HepG2 (cell line): ENCODE data around the gene IFT22. TPM values are rescaled to one million over a fixed set of nuclear protein-coding genes. Genes with fewer than 3 reads are reported as not detected.

Experiments used
- ARNT ChIP-seq: fragments of 450-650 bp; IDR thresholded peaks from 2 replicates; pipeline ENCODE4 v1.6.1; 2017
- DR1 ChIP-seq: sonication (generic); formaldehyde crosslinking; IDR thresholded peaks from 2 replicates; pipeline ENCODE4 v1.8.0; 2021; ENCODE audit warnings: mild to moderate bottlenecking, missing genetic modification reagents, inconsistent platforms
- HHEX ChIP-seq: IDR thresholded peaks from 2 replicates; pipeline ENCODE4 v1.6.1; 2016; ENCODE audit warnings: control low read depth
- HOXA9 ChIP-seq: sonication (generic); formaldehyde crosslinking; IDR thresholded peaks from 2 replicates; pipeline ENCODE4 v1.8.1; 2022; ENCODE audit warnings: missing genetic modification reagents, mild to moderate bottlenecking, moderate library complexity, borderline replicate concordance
- KDM6A ChIP-seq: IDR thresholded peaks from 2 replicates; pipeline ENCODE4 v1.6.1; 2016; ENCODE audit warnings: low read depth
- MAFF ChIP-seq: IDR thresholded peaks from 2 replicates; pipeline ENCODE4 v1.6.1; 2011; ENCODE audit warnings: low read depth, low read length, improper control_type of control experiment
- NFYC ChIP-seq: IDR thresholded peaks from 2 replicates; pipeline ENCODE4 v1.6.1; 2016; ENCODE audit warnings: missing genetic modification reagents, missing compliant biosample characterization
- RXRB ChIP-seq: IDR thresholded peaks from 2 replicates; pipeline ENCODE4 v1.6.1; 2016; ENCODE audit warnings: borderline replicate concordance, missing genetic modification reagents, missing compliant biosample characterization
- SNAPC2 ChIP-seq: sonication (generic); formaldehyde crosslinking; IDR thresholded peaks from 2 replicates; pipeline ENCODE4 v1.8.1; 2022; ENCODE audit warnings: mild to moderate bottlenecking, missing genetic modification reagents
- SRF ChIP-seq: IDR thresholded peaks from 2 replicates; pipeline ENCODE4 v1.6.1; 2011; ENCODE audit warnings: mild to moderate bottlenecking, low read depth, low read length, moderate library complexity
- TP53 ChIP-seq: sonication (generic); formaldehyde crosslinking; conservative IDR thresholded peaks from 2 replicates; pipeline ENCODE4 v1.4.0; 2020; ENCODE audit warnings: missing genetic modification reagents
- ZBTB7B ChIP-seq: sonication (generic); formaldehyde crosslinking; IDR thresholded peaks from 2 replicates; pipeline ENCODE4 v1.4.0; 2020; ENCODE audit warnings: missing genetic modification reagents
- ZKSCAN1 ChIP-seq: fragments of 150-350 bp; IDR thresholded peaks from 2 replicates; pipeline ENCODE4 v1.6.1; 2014; ENCODE audit warnings: low read length
- ZNF121 ChIP-seq: sonication (generic); formaldehyde crosslinking; IDR thresholded peaks from 2 replicates; pipeline ENCODE4 v1.5.0; 2020; ENCODE audit warnings: mild to moderate bottlenecking, missing genetic modification reagents
- ZNF17 ChIP-seq: sonication (generic); formaldehyde crosslinking; IDR thresholded peaks from 2 replicates; pipeline ENCODE4 v1.5.0; 2020; ENCODE audit warnings: mild to moderate bottlenecking, missing genetic modification reagents
- ZNF296 ChIP-seq: sonication (generic); formaldehyde crosslinking; conservative IDR thresholded peaks from 2 replicates; pipeline ENCODE4 v1.5.0; 2020; ENCODE audit warnings: mild to moderate bottlenecking, missing genetic modification reagents
- ZNF383 ChIP-seq: sonication (generic); formaldehyde crosslinking; IDR thresholded peaks from 2 replicates; pipeline ENCODE4 v1.4.0; 2020; ENCODE audit warnings: missing genetic modification reagents, mild to moderate bottlenecking, borderline replicate concordance
- ZNF441 ChIP-seq: sonication (generic); formaldehyde crosslinking; IDR thresholded peaks from 2 replicates; pipeline ENCODE4 v1.7.0; 2021; ENCODE audit warnings: missing genetic modification reagents, borderline replicate concordance
- ZNF446 ChIP-seq: sonication (generic); formaldehyde crosslinking; IDR thresholded peaks from 2 replicates; pipeline ENCODE4 v1.5.0; 2020; ENCODE audit warnings: mild to moderate bottlenecking, missing genetic modification reagents
- ZNF530 ChIP-seq: sonication (generic); formaldehyde crosslinking; IDR thresholded peaks from 2 replicates; pipeline ENCODE4 v1.5.0; 2020; ENCODE audit warnings: low read depth, mild to moderate bottlenecking, missing genetic modification reagents
- ZNF569 ChIP-seq: sonication (generic); formaldehyde crosslinking; IDR thresholded peaks from 2 replicates; pipeline ENCODE4 v1.5.0; 2020; ENCODE audit warnings: mild to moderate bottlenecking, missing genetic modification reagents, moderate library complexity, borderline replicate concordance
- ZNF577 ChIP-seq: sonication (generic); formaldehyde crosslinking; IDR thresholded peaks from 2 replicates; pipeline ENCODE4 v1.4.0; 2020; ENCODE audit warnings: mild to moderate bottlenecking, low read depth, missing genetic modification reagents, borderline replicate concordance
- ZNF780A ChIP-seq: sonication (generic); formaldehyde crosslinking; IDR thresholded peaks from 2 replicates; pipeline ENCODE4 v1.8.0; 2022; ENCODE audit warnings: mild to moderate bottlenecking, missing genetic modification reagents, moderate library complexity
- ZNF841 ChIP-seq: sonication (generic); formaldehyde crosslinking; IDR thresholded peaks from 2 replicates; pipeline ENCODE4 v1.8.1; 2023; ENCODE audit warnings: missing genetic modification reagents, borderline replicate concordance
- polyA plus RNA-seq, 8 experiments: library from polyadenylated mRNA; depleted of rRNA in 3 of 8; stranded (reverse) in 7 of 8; unstranded in 1 of 8; fragments of >200 nt; fragmentation: Illumina TruSeq in 4 of 8; extraction: Trizol in 4 of 8; gene quantifications; 2 replicates each; pipeline versions ENCODE4 v1.2.1 to v1.2.3, GENCODE V29; 2011 to 2016; ENCODE audit warnings: low read depth in 4 of 8, missing spikeins in 1 of 8, mixed read lengths in 1 of 8; ENCODE audit not compliant: insufficient read depth in 1 of 8
- total RNA-seq, 5 experiments: library from RNA; depleted of rRNA; stranded (reverse); fragments of >200 nt; fragmentation: Illumina TruSeq; extraction: Trizol; gene quantifications; 2 replicates each; pipeline ENCODE4 v1.2.3, GENCODE V29; 2016; ENCODE audit warnings: low read depth in 1 of 5
- TF ChIP-seq, protein P1 (sequence below): sonication (generic); formaldehyde crosslinking; IDR thresholded peaks from 2 replicates; pipeline ENCODE4 v1.5.0; 2020; ENCODE audit warnings: mild to moderate bottlenecking, missing genetic modification reagents
- TF ChIP-seq, protein P2 (sequence below): sonication (generic); formaldehyde crosslinking; IDR thresholded peaks from 2 replicates; pipeline ENCODE4 v1.5.0; 2020; ENCODE audit warnings: mild to moderate bottlenecking, missing genetic modification reagents, borderline replicate concordance

Gene IFT22
- total and polyA plus RNA-seq, 2 of the 13 experiments (the other 11 are each of a cell fraction or from before 2014, with no cell fraction given) = 8.9 to 14.5 TPM

DNA sequence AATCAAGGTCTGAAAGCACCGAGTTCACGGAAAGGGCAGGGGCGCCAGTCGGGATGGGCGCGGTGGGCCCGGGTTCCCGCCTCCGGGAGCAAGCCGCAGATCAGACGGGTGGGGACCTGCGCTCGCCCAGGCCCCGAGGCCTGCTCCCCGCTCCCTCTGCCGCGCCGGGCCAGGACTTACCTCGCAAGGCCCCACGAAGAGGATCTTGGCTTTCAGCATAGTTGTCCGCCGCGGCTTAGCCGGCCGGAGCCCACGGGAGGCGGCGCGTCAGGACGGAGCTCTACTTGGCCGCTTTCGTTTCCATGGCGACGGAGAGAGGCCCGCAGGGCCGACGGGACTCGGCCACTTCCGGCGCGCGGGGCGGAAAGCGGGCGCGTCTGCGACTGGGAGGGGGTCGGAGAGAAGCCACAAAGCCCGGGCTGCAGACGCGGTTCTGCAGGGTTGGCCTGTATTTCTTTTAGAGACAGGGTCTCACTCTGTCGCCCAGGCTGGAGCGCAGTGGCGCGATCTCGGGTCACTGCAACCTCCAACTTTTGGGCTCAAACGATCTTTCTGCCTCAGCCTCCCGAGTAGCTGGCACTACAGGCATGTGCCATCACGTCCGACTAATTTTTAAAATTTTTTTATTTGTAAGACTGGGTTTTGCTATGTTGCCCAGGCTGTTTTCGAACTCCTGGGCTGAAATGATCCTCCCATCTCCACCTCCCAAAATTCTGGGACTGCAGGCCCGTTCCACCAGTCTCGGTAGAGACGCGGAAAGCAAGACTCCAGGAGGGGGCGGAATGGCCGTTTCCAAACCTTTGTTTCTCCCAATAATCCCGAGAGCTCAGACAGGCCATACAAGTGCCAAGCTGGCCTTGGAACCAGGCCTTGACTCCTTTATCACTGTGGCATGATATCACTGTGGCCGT, at the start of gene IFT22 (continued):
- TF ChIP-seq, protein P1, sequence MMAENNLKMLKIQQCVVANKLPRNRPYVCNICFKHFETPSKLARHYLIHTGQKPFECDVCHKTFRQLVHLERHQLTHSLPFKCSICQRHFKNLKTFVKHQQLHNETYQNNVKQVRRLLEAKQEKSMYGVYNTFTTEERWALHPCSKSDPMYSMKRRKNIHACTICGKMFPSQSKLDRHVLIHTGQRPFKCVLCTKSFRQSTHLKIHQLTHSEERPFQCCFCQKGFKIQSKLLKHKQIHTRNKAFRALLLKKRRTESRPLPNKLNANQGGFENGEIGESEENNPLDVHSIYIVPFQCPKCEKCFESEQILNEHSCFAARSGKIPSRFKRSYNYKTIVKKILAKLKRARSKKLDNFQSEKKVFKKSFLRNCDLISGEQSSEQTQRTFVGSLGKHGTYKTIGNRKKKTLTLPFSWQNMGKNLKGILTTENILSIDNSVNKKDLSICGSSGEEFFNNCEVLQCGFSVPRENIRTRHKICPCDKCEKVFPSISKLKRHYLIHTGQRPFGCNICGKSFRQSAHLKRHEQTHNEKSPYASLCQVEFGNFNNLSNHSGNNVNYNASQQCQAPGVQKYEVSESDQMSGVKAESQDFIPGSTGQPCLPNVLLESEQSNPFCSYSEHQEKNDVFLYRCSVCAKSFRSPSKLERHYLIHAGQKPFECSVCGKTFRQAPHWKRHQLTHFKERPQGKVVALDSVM (CRISPR knock-in tag) = no peak; the same call in 1 of the 2 replicates
- no peak for TF ChIP-seq ARNT
- TF ChIP-seq ZNF441 (CRISPR knock-in tag) = peak; percentile 35; the same call in 1 of the 2 replicates
- no peak for TF ChIP-seq ZNF121
- TF ChIP-seq KDM6A = no peak
- TF ChIP-seq NFYC (CRISPR knock-in tag) = no peak
- no peak for TF ChIP-seq ZNF446 (CRISPR knock-in tag)
- TF ChIP-seq ZNF577 (CRISPR knock-in tag) = no peak
- no peak; the same call in 1 of the 2 replicates for TF ChIP-seq ZNF296
- TF ChIP-seq TP53 (CRISPR knock-in tag) = no peak
- TF ChIP-seq ZNF569 (CRISPR knock-in tag) = no peak
- no peak for TF ChIP-seq ZNF780A (CRISPR knock-in tag)
- no peak for TF ChIP-seq SNAPC2 (CRISPR knock-in tag)
- no peak for TF ChIP-seq HHEX (CRISPR knock-in tag)
- no peak for TF ChIP-seq SRF
- TF ChIP-seq ZNF530 = no peak
- TF ChIP-seq ZNF841 = no peak
- TF ChIP-seq ZNF383 (CRISPR knock-in tag) = no peak
- no peak for TF ChIP-seq MAFF
- 0 out of 2 replicates have a peak, but pooled peaks have one; percentile 37 for TF ChIP-seq DR1 (CRISPR knock-in tag)
- no peak for TF ChIP-seq HOXA9 (CRISPR knock-in tag)
- TF ChIP-seq RXRB (CRISPR knock-in tag) = no peak
- no peak for TF ChIP-seq ZNF17 (CRISPR knock-in tag)
- TF ChIP-seq ZKSCAN1 = no peak
- no peak for TF ChIP-seq ZBTB7B
- TF ChIP-seq, protein P2, sequence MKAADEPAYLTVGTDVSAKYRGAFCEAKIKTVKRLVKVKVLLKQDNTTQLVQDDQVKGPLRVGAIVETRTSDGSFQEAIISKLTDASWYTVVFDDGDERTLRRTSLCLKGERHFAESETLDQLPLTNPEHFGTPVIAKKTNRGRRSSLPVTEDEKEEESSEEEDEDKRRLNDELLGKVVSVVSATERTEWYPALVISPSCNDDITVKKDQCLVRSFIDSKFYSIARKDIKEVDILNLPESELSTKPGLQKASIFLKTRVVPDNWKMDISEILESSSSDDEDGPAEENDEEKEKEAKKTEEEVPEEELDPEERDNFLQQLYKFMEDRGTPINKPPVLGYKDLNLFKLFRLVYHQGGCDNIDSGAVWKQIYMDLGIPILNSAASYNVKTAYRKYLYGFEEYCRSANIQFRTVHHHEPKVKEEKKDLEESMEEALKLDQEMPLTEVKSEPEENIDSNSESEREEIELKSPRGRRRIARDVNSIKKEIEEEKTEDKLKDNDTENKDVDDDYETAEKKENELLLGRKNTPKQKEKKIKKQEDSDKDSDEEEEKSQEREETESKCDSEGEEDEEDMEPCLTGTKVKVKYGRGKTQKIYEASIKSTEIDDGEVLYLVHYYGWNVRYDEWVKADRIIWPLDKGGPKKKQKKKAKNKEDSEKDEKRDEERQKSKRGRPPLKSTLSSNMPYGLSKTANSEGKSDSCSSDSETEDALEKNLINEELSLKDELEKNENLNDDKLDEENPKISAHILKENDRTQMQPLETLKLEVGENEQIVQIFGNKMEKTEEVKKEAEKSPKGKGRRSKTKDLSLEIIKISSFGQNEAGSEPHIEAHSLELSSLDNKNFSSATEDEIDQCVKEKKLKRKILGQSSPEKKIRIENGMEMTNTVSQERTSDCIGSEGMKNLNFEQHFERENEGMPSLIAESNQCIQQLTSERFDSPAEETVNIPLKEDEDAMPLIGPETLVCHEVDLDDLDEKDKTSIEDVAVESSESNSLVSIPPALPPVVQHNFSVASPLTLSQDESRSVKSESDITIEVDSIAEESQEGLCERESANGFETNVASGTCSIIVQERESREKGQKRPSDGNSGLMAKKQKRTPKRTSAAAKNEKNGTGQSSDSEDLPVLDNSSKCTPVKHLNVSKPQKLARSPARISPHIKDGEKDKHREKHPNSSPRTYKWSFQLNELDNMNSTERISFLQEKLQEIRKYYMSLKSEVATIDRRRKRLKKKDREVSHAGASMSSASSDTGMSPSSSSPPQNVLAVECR (CRISPR knock-in tag) = peak; percentile 89; the same call in 1 of the 2 replicates
